Stimulated activated CD8-positive, alpha-beta memory T cell treated with anti-CD3 and anti-CD28 coated beads, Interleukin-7, amount 100 ng/mL, for 4 hours (primary cell): Measurements from ENCODE around the gene RBL2.

Experiments used
- DNase-seq, 2 donors: peaks; one replicate each; pipeline ENCODE4 v3.0.0-alpha.2; 2020; ENCODE audit warnings: low read depth in 2 of 2

The RBL2 gene

DNA sequence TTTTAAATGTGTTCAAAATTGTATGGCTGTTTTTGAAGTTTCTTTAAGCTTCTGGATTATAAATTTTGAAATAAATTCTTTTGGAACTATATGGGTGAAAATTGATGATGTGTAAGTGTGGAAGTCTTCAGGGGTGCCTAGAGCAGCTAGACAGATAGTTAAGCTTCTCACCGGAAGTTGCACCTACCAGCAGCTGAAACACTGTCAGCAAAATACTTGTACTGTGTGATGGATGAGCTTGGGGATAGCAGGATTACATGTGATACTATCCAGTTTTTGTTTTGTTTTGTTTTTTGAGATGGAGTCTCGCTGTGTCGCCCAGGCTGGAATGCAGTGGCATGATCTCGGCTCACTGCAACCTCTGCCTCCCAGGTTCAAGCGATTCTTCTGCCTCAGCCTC lies 19.7 kb downstream of the RBL2 start:
- DNase-seq, result no peak

GRCh38 chr16:53456625-53457024 lies 22.4 kb downstream of the RBL2 start:
- no peak for DNase-seq

DNA sequence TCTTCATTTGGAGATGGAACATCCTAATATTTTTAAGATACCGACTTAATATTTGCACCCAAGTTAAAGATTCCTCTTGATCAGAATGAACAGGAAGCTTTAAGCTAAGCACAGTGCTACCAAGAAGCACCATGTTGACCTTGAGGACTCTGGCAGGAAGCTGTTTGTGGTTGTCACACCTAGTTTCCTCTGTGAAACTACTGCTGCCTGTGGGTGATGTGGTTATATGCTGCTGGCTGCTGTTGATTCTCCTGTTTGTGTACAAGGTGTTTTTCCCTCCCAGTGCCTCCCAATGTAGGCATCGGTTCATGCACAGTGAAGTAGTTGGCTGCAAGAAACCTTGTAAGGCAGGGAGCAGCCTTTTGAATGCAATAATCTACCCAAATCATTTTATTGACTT lies 23.4 kb downstream of the RBL2 start:
- DNase-seq, result peak; percentile 50 to 73

- DNase-seq, result no peak
Observed at GRCh38 chr16:53458635-53459034, 24.4 kb downstream of the RBL2 start.

DNA sequence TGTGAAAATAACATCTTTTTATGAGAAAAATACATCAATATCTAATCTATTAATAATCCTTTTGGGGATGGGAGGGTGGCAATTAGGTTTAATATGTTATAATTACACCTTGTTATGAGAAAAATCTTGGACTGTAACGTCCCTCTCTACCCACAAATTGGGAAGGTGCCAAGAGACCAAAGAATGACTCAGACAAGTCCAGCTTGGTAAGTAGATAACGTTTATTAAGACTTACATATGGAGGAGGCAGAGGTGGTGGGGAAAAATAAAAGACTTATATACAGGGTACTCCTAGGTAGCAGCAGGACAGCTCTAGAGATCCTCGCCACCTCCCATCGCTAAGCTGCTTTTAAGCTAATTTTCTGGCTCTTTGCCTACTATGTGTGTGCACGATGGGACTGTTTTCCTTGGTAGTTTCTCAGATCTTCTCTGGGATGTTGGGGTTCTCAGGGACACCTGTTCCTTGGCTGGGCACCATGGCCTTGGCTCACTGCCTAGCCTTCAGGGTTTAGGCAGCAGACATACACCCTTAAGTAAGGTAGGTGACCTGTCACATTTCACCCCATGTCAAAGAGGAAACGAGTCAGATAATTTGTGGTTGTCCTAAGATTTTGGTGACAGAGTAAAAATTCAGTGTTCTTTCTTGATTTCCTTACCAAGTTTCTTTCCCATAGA lies 31.5 kb downstream of the RBL2 start:
- no peak for DNase-seq

GRCh38 chr16:53476867-53477266 lies 42.6 kb downstream of the RBL2 start:
- DNase-seq, result no peak

DNA sequence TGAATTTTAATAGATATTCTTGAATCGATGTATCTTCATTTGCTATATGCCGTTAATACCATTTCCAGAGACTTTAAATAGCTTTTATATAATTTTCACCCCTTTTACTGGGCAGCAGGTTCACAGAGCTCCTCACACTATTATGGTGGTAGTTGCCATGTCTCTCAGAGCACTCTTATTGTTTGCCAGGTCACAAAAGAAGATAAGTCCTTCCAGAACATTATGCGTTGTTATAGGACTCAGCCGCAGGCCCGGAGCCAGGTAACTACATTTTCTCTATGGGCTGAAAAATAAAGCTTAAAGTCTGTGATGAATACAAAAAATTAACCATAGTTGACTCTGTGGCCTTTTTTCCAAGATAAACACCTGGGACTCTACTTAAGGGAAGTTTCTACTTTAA lies 44.7 kb downstream of the RBL2 start:
- no peak for DNase-seq

GRCh38 chr16:53480394-53480793 lies 46.1 kb downstream of the RBL2 start:
- DNase-seq, result no peak

DNA sequence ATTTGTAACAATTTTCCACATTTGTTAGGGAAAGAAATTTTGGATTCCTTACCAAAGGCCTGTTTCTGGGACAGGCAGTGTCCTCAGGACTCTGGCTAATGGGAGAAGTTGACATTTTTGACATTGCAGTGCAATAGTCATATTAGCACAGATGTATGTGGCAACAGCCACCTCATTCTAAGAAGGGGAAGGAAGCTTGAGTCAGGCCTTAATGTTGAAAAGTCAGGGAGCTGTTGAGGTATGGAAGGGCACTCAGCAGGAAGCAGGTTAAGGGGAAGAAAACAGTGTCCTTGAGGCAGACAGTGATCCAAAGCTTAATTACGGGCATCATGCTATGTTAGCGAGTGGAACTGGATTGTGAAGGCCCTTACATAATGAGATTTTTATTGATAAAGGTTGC lies 47.9 kb downstream of the RBL2 start:
- DNase-seq, result no peak

GRCh38 chr16:53484542-53484941 lies 50.3 kb downstream of the RBL2 start:
- no peak for DNase-seq

DNA sequence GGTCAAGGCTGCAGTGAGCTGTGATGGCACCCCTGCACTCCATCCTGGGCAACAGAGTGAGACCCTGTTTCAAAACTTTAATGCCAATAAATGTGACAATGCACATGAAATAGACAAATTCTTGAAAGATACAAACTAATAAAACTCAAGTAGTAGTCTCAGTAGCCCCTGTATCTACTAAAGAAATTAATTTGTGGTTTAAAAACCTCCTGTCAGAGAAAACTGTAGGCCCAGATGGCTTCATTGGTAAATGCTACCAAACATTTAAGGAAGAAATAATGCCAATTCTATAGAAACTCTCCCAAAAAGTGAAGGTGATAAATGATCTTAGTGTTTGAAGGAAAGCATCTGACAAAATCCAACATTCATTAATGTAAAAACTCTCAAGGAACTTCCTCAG lies 52.0 kb downstream of the RBL2 start:
- no peak for DNase-seq

DNA sequence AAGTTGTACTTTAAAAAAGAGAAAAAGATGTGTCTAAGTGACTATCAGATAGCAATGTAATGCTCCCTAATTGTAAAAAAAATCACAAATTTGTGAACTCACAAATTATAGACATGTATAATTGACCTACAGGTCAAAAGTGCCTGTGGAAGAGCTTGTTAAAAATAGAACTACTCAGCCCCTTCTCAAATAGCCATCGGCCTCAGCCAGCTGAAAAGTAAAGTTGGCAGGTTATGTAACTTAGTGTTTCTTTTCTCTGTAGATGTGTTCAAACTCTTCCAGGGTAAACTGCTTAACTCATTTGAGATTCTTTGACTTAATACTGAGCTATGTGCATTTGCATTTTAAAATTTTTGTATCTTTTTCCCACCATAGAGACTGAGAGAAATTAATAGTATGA lies 55.5 kb downstream of the RBL2 start:
- DNase-seq, result no peak

DNA sequence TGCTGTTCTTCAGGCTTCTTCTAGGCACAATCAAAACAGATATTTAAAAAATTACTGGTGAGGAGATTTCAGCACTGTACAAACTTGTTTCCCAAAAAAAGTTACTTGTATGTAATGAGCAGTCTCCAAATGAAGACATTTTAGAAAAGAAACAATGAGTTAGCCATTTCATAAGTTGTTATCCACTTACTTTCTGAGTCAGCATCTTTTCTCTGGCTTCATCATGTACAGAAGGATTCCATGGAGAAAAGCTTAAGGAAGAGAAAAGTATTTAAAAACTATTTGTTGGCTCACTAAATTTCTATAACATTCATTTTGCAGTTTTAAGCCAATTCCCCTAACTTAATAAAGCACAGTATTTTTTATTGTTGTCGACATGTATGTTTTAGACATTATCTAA lies 58.2 kb downstream of the RBL2 start:
- DNase-seq, result no peak

DNA sequence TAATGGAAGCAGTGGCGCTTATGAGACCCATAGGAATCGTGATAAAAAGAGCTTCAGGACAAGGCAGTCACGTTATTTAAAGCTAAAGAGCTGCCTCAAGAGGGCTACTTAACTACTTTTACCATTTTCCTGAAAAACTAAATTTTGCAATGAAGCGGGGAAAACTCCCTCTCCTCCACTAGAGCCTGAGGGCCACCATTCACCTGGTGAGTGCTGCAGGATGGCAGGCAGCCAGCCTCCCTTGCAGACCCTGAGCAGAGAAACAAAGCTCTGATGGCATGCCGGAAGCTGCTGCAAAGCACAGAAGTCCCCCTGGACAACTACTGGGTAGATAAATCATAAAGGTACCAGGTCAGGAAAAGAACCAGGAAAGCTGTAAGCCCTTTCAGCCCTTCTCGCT lies 60.4 kb downstream of the RBL2 start:
- no peak for DNase-seq

GRCh38 chr16:53495325-53495724 lies 61.1 kb downstream of the RBL2 start:
- DNase-seq, result no peak

GRCh38 chr16:53498984-53499383 lies 64.7 kb downstream of the RBL2 start:
- no peak for DNase-seq

GRCh38 chr16:53501216-53501859 lies 67.1 kb downstream of the RBL2 start:
- no peak for DNase-seq

DNA sequence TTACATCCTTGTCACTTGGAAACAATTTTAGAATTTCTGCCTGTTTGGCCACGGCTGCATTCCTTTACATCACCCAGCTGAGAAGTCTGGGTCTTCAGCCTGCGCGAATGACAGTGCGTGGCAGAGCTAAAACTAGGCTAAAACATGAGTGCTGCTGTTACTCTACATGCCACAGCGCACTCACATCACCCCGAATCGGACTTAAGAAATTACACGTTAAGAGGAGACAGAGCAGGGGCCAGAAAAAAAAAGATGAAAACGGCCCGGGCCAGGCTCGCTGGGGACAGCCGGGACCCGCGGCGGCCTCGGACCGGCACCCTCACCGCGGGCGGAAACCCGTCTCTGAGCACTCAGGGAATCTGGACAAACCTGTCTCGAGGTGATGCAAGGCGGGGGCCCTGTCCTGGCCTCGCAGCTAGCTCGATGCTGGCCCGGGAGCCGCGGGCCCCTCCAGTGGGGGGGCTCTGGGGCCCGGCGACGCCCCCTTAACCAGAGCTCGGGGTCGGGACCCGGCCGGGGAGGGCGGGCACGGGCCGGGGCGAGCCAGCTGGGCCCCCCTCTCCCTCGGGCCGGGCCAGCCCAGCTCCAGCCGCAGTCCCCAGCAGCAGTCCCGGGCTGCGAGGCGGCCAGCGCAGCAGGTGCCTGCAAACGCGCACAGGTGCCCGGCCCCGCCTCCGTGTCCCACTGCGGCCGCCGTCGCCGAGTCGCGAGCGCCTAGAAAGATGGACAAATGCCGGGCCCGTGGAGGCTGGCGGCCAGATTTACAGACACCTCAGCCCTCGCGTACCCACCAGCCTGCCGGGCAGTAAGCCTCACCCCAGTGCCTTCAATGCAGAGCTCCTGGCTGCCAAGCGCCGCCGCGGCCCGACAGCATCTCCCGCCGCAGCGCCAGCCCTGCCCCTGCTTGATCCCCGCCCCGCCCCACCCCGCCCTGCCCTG lies 68.3 kb downstream of the RBL2 start, which contains the start of gene AKTIP:
Gene AKTIP (minus strand): TSS at position 879 of the 939 bp plus-strand sequence. CDS start 2,950 bp downstream, outside the sequence.
- peak in 1 of 2 donors; percentile 19 for DNase-seq

GRCh38 chr16:53503270-53503923 lies 69.1 kb downstream of the RBL2 start:
- peak; percentile 100 for DNase-seq

- no peak for DNase-seq
Observed at GRCh38 chr16:53503991-53504663, 69.9 kb downstream of the RBL2 start.

DNA sequence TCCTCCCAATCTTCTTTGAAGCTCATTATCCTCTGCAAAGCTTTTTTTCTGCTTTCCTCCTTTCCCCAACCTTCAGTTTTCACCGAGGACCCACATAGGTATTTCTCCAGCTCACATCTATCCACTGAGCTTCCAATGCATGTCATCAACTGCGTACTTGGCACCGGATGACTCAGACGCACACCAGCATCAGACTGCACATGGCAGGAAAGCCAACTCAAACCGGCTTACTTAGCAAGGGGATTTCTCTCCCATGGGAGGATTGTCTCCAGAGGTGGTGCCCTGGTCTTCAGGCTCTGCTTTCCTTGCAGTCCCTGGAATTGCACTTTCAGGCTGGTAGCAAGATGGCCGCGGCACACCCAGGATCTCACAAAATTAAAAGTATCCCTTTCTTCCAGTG lies 70.4 kb downstream of the RBL2 start:
- DNase-seq, result no peak
